HG03159 (cell line): ENCODE data around the gene TUBGCP6.
"Not testable (repeated sequence)": the region's sequence is repeated elsewhere in the genome, so short reads cannot be mapped to it uniquely, and the experiment has no call there.

Experiments used
- ATAC-seq: cut with Tn5 transposase; IDR thresholded peaks from one replicate; pipeline ENCODE4 v1.9.1; 2021; ENCODE audit warnings: mild to moderate bottlenecking, moderate library complexity; ENCODE audit not compliant: unreplicated experiment

Gene TUBGCP6

DNA sequence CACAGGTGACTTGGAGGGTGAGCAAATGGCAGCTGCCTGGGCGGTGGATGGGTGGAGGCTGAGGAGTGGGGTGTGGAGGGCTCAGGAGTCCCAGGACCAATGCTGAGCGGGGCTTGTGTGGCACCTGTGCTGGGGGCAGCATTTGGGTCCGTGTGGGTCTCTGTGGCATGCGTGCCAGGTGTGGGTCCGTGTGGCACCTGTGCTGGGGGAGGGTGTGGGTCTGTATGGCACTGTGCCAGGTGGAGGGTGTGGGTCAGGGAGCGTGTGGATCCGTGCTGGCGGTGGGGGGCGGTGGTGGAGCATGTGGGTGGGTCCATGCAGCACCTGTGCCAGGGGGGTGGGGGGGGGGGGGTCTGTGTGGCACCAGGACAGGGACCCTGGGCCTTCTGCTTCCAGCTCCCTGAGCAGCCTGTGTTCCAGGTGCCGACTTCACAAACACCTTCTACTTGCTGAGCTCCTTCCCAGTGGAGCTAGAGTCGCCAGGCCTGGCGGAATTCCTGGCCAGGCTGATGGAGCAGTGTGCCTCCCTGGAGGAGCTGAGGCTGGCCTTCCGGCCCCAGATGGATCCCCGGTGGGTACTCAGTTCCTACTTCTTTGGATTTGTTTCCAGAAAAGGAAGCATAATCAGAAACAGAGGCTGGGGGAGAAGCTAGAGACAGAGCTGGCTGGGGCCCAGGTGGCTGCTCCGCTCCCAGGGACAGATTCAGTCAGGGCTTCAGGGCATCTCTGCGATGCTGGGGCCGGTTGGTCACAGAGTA, 29.3 kb downstream of the TUBGCP6 start:
- no peak for ATAC-seq

DNA sequence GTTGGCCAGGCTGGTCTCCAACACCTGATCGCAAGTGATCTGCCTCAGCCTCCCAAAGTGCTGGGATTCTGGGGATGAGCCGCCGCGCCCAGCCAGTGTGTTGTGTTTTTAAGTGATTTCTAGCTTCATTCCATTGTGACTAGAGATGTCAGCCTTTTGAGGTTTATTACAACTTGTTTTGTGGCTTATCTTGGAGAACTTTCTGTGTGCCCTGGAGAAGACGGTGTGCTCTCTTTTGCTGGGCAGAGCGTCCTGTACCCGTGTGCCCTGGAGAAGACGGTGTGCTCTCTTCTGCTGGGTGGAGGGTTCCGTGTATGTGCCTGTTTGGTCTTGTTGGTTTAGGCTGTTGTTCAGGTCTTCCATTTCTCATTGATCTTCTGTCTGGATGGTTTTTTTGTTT, 31.6 kb downstream of the TUBGCP6 start:
- no peak for ATAC-seq

DNA sequence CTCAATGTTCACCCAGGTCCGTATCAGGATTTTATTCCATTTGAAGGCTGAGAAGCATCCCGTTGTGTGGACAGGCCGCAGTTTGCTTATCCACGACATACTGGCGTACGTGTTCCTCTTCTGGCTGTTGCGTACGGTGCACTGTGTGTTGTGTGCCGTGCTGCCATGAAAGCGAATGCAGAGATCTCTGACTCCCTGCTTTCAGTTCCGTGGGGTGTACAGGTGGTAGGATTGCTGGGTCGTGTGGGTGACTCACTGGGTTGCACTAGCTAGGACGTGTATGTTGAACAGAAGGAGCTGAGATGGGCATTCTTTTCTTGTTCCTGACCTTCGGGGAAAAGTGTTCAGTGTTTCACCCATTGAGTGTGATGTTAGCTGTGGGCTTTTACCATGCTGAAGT, 33.7 kb downstream of the TUBGCP6 start:
- no peak for ATAC-seq

DNA sequence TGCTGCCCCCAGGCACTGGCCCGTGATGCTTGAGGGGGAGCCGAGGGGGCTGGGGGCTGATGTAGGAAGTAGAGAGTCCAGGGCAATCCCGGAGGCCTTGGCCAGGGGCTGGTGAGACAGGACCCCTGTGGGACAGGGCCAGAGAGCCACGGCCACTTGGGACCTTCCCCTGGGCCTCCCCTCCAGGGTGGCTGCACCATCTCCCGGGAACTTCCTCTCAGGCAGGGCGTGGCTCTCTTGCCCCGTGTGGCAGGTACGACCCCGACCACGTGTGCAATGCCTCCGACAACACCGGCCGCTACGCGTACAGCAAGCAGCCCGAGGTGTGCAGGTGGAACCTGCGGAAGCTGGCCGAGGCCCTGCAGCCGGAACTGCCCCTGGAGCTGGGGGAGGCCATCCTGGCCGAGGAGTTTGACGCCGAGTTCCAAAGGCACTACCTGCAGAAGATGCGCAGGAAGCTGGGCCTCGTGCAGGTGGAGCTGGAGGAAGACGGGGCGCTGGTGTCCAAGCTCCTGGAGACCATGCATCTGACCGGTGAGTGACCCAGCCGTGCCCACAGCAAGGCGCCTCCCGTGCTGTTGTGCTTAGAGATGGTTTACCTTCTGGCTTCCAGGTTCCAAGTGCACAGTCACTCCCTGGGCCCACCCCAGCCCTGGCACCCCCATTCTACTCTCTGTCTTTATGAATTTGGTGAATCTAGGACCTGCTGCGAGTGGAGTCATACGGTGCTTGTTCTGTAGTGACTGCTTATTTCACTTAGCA, 34.3 kb downstream of the TUBGCP6 start:
- no peak for ATAC-seq

GRCh38 chr22:50209893-50210292, 34.9 kb downstream of the TUBGCP6 start:
- ATAC-seq: no peak

GRCh38 chr22:50208939-50209892, 35.6 kb downstream of the TUBGCP6 start:
- no peak for ATAC-seq

GRCh38 chr22:50208430-50208938, 36.3 kb downstream of the TUBGCP6 start:
- no peak for ATAC-seq

GRCh38 chr22:50207383-50208140, 37.3 kb downstream of the TUBGCP6 start:
- no peak for ATAC-seq

GRCh38 chr22:50206599-50206998, 38.2 kb downstream of the TUBGCP6 start:
- ATAC-seq: no peak

GRCh38 chr22:50205781-50206569, 38.8 kb downstream of the TUBGCP6 start:
- no peak for ATAC-seq

DNA sequence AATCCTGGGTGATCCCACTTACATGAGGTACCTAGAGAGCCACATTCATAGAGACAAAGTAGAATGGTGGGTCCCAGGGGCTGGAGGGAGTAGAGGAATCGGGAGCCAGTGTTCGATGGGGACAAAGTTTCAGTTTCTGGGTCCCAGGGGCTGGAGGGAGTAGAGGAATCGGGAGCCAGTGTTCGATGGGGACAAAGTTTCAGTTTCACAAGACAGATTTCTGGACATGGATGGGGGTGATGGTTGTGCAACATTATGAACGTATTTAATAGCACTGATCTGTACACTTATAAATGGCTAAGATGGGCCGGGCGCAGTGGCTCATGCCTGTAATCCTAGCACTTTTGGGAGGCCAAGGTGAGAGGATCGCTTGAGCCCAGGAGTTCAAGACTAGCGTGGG, 39.8 kb downstream of the TUBGCP6 start:
- not testable (repeated sequence) for ATAC-seq

DNA sequence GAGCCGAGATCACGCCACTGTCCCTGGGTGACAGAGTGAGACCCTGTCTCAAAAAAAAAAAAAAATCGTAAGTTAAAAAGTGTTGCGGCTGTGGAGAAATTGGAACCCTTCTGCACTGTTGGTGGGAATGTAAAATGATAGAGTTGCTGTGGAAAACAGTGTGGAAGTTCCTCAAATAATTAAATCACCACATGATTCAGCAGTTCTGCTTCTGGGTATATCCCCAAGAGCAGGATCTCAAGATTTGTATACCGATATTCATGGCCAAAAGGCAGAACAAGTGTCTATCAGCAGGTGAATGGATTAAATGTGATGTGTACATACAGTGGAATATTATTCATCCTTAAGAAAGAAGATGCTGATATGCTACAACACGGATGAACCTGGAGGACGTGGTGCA, 40.3 kb downstream of the TUBGCP6 start:
- ATAC-seq: no peak

DNA sequence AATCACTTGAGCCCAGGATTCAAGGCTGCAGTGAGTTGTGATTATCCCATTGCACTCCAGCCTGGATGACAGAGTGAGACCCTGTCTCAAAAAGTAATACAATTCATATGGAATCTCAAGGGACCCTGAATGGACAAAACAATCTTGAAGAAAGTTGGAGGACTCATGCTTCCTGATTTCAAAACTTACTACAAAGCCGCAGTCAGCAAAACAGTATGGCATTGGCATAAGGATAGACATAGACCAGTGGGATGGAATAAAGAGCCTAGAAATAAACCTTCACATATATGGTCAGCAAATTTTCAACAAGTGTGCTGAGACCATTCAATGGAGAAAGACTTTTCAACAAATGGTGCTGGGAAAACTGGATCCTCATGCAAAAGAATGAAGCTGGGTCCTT, 41.5 kb downstream of the TUBGCP6 start:
- no peak for ATAC-seq

GRCh38 chr22:50202130-50202666, 42.6 kb downstream of the TUBGCP6 start:
- ATAC-seq: no peak

GRCh38 chr22:50201191-50202129, 43.4 kb downstream of the TUBGCP6 start:
- ATAC-seq: peak; percentile 16

- peak; percentile 67 for ATAC-seq
Measured at GRCh38 chr22:50200461-50201190, 44.2 kb downstream of the TUBGCP6 start, which contains the start of gene SELENOO. Gene SELENOO (plus strand): TSS chr22:50201011. CDS start chr22:50201037, 26 bp downstream.

DNA sequence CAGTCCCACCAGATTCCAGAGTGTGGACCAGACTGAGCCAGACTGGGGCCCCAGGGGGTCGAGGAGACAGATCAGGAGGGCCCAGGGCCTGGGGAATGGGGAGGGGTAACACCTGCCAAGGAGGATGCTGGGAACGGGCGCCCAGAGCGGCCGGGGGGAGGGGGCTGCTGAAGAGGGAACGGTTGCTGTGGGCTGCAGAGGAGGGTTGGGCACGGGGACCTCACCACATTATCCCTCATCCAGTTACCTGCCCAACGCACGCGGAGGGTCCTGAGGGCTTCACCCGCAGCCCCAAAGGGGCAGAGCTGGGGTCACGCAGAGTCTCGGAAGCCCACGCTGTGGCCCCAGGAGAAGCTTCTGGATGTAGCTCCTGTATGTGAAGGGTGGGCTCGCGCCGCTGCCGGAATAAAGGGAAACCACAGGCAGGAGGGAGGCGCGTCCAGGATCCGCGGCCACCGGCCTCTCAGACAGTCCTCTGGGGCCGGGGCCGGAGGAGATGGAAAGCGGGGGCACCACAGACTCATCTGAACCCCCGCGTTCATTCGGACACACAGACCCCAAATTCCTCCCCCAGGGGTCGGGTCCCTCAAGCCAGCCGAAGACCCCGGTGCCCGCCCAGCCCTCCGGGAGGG, 44.9 kb downstream of the TUBGCP6 start:
- no peak for ATAC-seq
